IPS-NIHi11 (cell line): ENCODE data around the gene CHPF2.

Experiments used
- DNase-seq: peaks from one replicate; pipeline ENCODE4 v3.0.0; 2012; ENCODE audit warnings: mixed read lengths, low spot score

CHPF2 gene

GRCh38 chr7:151265351-151265931, 33.2 kb downstream of the CHPF2 start:
- DNase-seq: no peak

DNA sequence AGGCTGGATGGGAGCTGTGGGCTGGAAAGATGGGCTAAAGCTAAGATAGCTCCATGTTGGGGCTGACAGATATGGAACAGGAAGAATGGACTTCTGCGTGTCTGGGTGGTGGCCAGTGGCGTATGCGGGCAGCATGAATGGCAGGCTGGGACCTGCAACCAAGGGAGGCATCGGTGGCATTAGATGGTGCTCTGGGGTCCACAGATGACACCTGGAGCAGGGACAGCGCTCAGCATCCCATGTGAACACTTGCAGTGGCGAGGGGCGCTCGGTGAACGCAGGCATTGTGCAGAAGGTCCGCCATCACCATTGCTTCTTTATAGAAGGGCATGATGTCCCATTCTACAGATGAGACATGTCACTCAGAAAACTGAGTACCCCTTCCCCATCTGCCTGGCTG, 37.2 kb downstream of the CHPF2 start:
- DNase-seq: no peak

GRCh38 chr7:151271699-151272355, 39.5 kb downstream of the CHPF2 start:
- no peak for DNase-seq

- DNase-seq: no peak
Measured at GRCh38 chr7:151272405-151272804, 40.1 kb downstream of the CHPF2 start.

DNA sequence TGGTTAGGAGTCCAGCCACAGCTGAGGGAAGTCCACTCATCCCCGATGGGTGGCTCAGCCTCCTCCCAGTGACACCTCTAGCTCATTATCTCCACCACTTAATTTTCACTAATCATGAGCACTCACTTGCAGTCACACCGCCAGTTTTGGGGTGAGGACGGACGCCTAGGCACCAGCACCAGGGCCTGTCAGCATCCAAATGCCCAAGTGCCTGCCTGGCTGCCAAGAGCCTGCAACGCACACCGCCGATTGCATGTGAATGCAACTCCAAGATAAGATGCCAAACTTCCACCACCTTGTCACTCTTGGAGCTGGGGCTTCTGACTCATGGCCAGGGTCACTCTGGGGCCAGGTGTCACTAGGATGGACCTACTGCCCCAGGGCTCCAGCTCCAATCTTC, 40.6 kb downstream of the CHPF2 start:
- no peak for DNase-seq

GRCh38 chr7:151273651-151274390, 41.5 kb downstream of the CHPF2 start:
- DNase-seq: no peak

DNA sequence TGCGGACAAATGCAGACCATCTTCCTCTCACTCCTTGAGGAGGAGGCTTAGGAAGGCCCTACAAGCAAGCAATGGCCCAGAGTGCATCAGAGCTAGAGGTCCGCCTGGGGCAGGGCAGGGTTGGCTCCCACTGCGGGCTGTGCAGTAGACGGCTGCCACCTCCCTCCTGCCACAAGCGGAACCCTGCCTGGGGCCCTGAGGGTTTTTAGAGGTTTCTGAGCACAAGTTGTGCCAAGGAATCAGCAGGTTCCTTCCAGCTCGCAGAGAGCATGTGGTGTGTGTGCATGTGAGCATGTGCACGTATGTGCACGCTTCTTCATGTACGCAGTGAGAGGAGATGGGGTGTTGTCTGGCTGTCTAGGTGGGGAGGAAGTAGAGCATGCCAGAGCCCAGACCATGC, 42.1 kb downstream of the CHPF2 start:
- no peak for DNase-seq

DNA sequence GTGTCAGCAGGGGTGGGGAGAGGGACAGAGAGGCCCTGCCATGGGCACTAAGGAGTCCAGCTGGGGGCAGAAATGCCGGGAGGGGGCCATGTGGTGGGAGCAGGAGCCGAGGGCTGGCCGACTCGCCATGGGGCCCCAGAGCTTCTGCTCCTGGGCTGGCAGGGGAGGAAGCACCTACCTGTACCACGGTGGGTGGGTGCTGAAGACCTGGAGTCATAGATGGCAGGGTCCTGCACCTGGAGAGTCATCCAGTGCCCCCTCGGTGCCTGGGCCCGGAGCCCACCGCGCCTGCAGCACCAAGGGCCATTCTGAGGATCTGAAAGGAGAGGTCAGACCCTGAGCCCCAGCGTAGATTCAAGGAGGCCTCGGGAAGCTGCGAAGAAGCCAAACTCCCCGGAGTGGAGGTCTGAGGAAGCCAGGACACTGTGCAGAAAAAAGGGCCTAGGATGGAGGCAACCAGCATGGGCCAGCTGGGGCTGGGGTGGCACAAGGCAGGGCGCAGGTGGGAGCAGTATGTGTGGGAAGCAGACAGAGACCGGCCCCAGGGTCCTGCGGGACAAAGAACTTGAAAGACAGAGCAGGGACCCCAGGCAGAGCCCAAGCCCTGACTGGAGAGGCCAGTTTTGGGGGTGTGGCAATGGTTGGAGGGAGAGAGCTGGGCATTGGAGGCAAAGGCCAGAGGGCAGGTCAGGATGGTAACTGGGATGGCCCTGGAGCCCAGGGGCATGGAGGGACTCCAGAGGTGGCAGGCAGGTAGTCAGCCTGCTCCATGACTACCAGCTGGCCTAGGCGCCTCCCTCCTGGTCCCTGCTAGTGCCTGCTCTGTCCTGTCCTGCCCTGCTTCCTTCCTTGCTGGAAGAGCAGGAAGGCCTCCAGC, 42.9 kb downstream of the CHPF2 start:
- DNase-seq: no peak

DNA sequence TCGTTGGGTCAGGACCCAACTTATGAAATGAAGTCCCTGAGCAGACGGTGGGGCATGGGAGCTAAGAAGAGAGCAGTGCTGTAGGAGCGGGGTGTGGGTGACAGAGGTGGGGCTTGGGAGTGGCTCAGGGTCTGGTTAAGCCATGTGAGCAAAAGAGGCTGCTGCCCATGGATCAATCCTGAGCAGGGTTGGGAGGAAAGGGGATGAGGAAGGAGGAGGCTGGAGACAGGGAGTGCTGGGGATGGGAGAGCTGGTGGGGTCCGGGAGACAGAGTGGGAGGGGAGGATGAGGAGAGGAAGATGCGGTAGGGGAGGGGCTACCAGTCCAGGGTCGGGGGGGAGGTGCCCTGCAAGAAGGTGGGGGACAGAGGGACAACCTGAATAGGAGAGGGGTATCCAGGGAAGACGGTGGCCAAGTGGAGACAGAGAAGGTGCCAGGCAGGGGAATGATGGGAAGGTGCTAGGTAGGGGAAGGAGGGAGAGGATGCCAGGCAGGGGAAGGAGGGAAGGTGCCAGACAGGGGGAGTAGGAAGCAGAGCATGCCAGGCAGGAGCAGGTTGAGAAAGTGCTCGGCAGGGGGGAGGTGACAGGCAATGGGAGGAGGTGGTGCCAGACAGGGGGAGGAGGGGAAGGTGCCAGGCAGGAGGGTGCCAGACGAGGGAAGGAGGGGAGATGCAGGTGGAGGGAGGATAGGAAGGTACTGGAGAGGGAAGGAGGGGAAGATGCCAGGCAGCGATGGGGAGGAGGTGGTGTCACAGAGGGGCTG, 43.7 kb downstream of the CHPF2 start:
- DNase-seq: no peak

DNA sequence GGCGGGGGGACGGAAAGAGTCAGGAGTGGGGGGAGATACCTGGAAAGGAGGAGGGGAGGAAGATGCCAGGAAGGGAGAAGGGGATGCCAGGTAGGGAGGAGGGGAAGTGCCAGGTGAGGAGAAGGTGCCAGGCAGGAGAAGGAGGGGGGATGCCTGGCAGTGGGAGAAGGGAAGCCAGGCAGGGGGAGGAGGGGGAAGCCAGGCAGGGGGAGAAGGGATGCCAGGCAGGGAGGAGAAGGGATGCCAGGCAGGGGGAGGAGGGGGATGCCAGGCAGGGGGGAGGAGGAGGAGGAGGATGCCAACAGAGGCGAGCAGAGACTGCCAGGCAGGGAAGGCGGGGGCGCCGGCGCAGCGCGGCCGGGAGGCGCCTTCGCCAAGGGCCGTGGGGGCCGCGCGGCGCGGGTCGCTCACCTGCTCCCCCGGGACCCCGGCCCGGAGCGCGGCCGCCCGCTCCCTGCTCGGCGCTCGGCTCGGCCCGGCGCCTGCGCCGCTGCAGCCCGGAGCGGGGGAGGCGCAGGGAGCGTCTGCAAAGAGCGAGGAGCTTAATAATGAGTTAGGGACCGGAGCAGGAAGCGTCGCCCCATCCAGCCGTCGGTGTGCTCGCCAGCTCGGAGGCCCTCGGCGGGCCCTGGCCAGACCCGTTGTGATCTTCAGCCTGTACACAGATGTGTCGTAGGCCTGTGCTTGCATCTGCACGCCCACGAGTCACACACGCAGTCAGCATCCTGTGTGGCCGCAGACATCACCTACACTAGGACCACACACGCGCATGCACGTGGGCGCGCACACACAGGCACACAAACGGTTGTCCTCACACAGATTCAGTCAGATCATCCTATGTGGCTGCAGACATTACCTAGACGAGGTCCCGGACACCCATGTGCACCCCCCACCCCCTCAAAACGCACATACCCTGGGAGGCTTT, 44.6 kb downstream of the CHPF2 start:
- peak; percentile 93 for DNase-seq

DNA sequence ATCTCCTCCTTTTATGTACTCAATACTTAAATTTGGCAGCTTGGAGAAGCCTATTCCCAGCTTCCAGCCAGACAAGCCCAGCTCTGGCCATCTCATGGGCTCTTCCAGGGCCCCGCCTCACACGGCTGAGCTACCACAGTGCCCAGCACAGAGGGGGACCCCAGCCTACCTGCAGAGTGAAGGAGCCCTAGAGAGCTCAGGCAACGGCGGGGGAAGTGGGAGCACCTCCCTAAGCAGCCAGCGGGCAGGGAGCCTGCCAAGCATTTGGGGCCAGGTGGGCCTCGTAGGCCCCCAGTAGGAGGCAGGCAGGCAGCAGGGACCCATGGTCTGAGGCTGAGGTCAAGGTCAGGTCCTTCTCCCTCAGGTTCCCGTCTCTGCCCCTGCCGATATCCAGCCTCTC, 45.3 kb downstream of the CHPF2 start:
- no peak for DNase-seq

DNA sequence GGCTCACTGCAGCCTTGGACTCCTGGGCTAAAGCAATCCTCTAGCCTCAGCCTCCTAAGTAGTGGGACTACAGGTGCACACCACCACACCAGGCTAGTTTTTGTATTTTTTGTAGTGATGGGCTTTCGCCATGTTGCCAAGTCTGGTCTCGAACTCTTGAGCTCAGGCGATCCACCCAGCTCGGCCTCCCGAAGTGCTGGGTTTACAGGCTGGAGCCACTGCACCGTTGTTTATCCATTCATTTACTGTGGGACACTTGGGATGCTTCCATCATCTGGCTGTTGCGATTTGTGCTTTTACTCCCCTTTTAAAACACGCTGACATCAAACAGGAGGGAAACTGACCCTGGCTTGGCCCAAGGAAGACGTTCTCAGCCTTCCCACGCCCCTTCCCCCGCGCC, 46.7 kb downstream of the CHPF2 start:
- DNase-seq: no peak

DNA sequence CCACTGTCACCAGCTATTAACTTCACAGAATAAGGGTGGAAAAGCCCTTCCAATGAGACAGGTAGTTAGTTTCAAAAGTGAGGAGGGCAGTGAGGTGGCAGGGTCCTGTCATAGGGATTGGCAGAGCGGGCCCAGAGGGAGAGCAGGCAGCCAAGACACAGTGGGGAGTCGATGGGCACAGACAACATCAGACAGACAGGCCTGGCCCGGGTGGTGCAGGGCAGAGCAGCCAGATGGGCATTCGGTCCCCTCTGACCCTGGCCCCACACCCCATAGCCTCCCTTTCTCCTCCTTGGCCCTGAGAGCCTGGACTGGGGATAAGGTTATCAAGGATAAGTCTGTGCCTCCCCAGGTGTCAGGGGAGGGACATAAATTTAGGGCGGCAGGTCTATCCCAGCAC, 47.6 kb downstream of the CHPF2 start:
- no peak for DNase-seq

- no peak for DNase-seq
Measured at GRCh38 chr7:151280388-151281019, 48.2 kb downstream of the CHPF2 start.

GRCh38 chr7:151281686-151282085, 49.4 kb downstream of the CHPF2 start:
- DNase-seq: no peak

GRCh38 chr7:151282111-151282510, 49.8 kb downstream of the CHPF2 start:
- no peak for DNase-seq

- no peak for DNase-seq
Measured at GRCh38 chr7:151283302-151283701, 51.0 kb downstream of the CHPF2 start.

DNA sequence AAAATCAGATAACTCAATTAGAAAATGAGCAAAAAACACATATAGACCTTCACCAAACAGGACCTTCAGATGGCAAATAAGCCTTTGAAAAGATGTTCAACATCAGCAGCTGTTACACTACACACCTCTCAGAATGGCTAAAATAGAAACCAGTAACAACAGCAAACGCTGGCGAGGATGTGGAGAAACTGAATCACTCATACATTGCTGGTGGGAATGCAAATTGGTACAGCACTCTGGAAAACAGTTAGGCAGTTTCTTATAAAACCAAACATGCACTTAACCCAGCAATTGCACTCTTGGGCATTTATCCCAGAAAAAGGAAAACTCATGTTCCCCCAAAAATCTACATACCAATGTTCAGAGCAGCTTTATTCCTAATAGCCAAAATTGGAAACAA, 53.9 kb downstream of the CHPF2 start:
- no peak for DNase-seq
